PC-3 (cell line): ENCODE results near the gene PDPK1.
"Not testable (repeated sequence)": the region's sequence is repeated elsewhere in the genome, so short reads cannot be mapped to it uniquely, and the experiment has no call there.

Experiments
- EZH2 ChIP-seq: fragments of 300-600 bp; sonication (generic); IDR thresholded peaks from one replicate; pipeline ENCODE4 v1.6.1; 2017; ENCODE audit warnings: antibody characterized with exemption, mild to moderate bottlenecking, low read length; ENCODE audit not compliant: unreplicated experiment
- EZH2phosphoT487 ChIP-seq: fragments of 300-600 bp; sonication (generic); IDR thresholded peaks from 2 replicates; pipeline ENCODE4 v1.6.1; 2018; ENCODE audit warnings: mild to moderate bottlenecking, antibody characterized with exemption, low read length, borderline replicate concordance
- TF ChIP-seq, protein P1 (sequence below): fragments of 300-600 bp; sonication (generic); conservative IDR thresholded peaks from 2 replicates; pipeline ENCODE4 v1.5.1; 2017; ENCODE audit warnings: antibody characterized with exemption, low read depth, mild to moderate bottlenecking, low read length

- TF ChIP-seq, protein P1, sequence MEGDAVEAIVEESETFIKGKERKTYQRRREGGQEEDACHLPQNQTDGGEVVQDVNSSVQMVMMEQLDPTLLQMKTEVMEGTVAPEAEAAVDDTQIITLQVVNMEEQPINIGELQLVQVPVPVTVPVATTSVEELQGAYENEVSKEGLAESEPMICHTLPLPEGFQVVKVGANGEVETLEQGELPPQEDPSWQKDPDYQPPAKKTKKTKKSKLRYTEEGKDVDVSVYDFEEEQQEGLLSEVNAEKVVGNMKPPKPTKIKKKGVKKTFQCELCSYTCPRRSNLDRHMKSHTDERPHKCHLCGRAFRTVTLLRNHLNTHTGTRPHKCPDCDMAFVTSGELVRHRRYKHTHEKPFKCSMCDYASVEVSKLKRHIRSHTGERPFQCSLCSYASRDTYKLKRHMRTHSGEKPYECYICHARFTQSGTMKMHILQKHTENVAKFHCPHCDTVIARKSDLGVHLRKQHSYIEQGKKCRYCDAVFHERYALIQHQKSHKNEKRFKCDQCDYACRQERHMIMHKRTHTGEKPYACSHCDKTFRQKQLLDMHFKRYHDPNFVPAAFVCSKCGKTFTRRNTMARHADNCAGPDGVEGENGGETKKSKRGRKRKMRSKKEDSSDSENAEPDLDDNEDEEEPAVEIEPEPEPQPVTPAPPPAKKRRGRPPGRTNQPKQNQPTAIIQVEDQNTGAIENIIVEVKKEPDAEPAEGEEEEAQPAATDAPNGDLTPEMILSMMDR, result not testable (repeated sequence)
- TF ChIP-seq EZH2, EZH2phosphoT487: not testable (repeated sequence)
Measured at GRCh38 chr16:2632291-2632690, 94.5 kb downstream of the PDPK1 start.
